Heart left ventricle (tissue), 13 donors: Measurements from ENCODE around the gene CHCHD3.

Experiments
- POLR2A ChIP-seq, 2 donors: fragments of 450-650 bp; IDR thresholded peaks; one replicate each; pipeline ENCODE4 v1.6.1; 2017; ENCODE audit warnings: antibody characterized with exemption in 2 of 2, mild to moderate bottlenecking in 2 of 2, moderate library complexity in 2 of 2
- TF ChIP-seq, protein P1 (sequence below), 12 donors: fragments of 200-600 bp; sonication (generic) in 4 of 12; IDR thresholded peaks; one replicate each; pipeline versions ENCODE4 v1.5.0 to v1.8.0; 2018 to 2022; ENCODE audit warnings: antibody characterized with exemption in 12 of 12, mild to moderate bottlenecking in 5 of 12
- donor health status: ischemic (EF 13 %, LVEDD 7.1; RV severe dilation, severe dysfunction).
- donor health status: DM: no; HTN: yes; CAD: no.
- donor health status: DM: no; HTN: no; CAD: no.
- donor health status: ischemic (EF 25% LVEDD 6.9; RV normal size, moderate dysfunction).
- donor health status: ischemic (EF 25% LVEDD 5.7; RV mildly dilated, moderate dysfunction).
- donor health status: ischemic (EF 35%, LVEDD 5.7; RV mildly dilated, moderate dysfunction).
- donor health status: nonischemic (EF 11% LVEDD 7.7; RV severe dilation, severe dysfunction).
- donor health status: DM: yes; HTN: yes; CAD: no.
- donor health status: PGD.
- donor health status: ischemic (EF 29% LVEDD 5.4; RV normal size, mild dysfunction).
- donor health status: nonischemic (EF 23%, LVEDD 6.1; RV moderate dilation, normal function).

DNA sequence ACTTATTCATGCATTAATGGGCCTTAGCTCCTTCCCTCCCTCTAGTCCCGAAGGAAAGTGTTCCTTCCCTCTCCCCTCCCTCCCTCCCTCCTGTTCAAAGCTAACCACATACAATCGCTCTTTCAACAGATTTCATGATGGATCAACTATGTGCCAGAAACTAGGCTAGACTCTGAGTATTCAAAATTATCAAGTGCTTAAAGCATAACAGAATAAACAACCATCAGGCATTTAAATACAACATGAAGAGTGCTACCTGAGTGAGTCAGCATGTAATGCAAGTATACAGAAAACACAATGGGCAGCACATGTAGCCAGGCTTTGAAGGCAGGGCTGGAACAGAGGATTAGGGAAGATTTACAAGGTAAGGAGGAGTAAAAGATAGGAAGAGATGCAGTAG, 11.3 kb downstream of the CHCHD3 start:
- TF ChIP-seq, protein P1, sequence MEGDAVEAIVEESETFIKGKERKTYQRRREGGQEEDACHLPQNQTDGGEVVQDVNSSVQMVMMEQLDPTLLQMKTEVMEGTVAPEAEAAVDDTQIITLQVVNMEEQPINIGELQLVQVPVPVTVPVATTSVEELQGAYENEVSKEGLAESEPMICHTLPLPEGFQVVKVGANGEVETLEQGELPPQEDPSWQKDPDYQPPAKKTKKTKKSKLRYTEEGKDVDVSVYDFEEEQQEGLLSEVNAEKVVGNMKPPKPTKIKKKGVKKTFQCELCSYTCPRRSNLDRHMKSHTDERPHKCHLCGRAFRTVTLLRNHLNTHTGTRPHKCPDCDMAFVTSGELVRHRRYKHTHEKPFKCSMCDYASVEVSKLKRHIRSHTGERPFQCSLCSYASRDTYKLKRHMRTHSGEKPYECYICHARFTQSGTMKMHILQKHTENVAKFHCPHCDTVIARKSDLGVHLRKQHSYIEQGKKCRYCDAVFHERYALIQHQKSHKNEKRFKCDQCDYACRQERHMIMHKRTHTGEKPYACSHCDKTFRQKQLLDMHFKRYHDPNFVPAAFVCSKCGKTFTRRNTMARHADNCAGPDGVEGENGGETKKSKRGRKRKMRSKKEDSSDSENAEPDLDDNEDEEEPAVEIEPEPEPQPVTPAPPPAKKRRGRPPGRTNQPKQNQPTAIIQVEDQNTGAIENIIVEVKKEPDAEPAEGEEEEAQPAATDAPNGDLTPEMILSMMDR (IDR thresholded peaks at IDR 0.05): no peak
- TF ChIP-seq POLR2A (IDR thresholded peaks at IDR 0.05): no peak
